SU-DHL-6 (cell line): ENCODE measurements around the gene LIMD2.

Experiments used
- H2AFZ ChIP-seq: fragments of 200-600 bp; sonication (generic); 2 replicates; pipeline ENCODE4 v1.6.1; 2014; ENCODE audit warnings: low read depth, mild to moderate bottlenecking, moderate library complexity, mixed read lengths, antibody characterized with exemption, low read length; ENCODE audit not compliant: severe bottlenecking
- H3F3A ChIP-seq: fragments of 200-600 bp; shearing (Covaris generic); 2 replicates; pipeline ENCODE4 v1.6.0; 2016; ENCODE audit warnings: antibody characterized with exemption, mild to moderate bottlenecking; ENCODE audit not compliant: insufficient read depth
- H3K27ac ChIP-seq: fragments of 200-600 bp; sonication (generic); 2 replicates; pipeline ENCODE4 v1.5.1; 2016; ENCODE audit warnings: low read depth, mild to moderate bottlenecking, low read length, moderate library complexity, mixed read lengths
- H3K27me3 ChIP-seq: fragments of 200-600 bp; sonication (generic), shearing (Covaris generic); 2 replicates; pipeline ENCODE4 v1.6.0; 2014; ENCODE audit warnings: mild to moderate bottlenecking, low read length
- H3K36me3 ChIP-seq: fragments of 200-600 bp; sonication (generic); 2 replicates; pipeline ENCODE4 v1.6.1; 2014; ENCODE audit warnings: mild to moderate bottlenecking, low read length, mixed read lengths
- H3K4me2 ChIP-seq: fragments of 300-600, 200-600 bp; shearing (Covaris generic), sonication (generic); 2 replicates; pipeline ENCODE4 v1.6.0; 2014; ENCODE audit warnings: low read length, low read depth, mild to moderate bottlenecking; ENCODE audit not compliant: poor library complexity, severe bottlenecking
- H3K4me3 ChIP-seq: fragments of 200-600 bp; sonication (generic); 2 replicates; pipeline ENCODE4 v1.5.1; 2014; ENCODE audit warnings: antibody characterized with exemption, low read length, mild to moderate bottlenecking, mixed read lengths; ENCODE audit not compliant: insufficient read depth, poor library complexity, severe bottlenecking
- H3K79me2 ChIP-seq: fragments of 200-600 bp; sonication (generic); 2 replicates; pipeline ENCODE4 v1.6.1; 2014; ENCODE audit warnings: mild to moderate bottlenecking, low read length, moderate library complexity; ENCODE audit not compliant: insufficient read depth
- H3K9ac ChIP-seq: fragments of 200-600 bp; sonication (generic); 2 replicates; pipeline ENCODE4 v1.7.0; 2014; ENCODE audit warnings: mild to moderate bottlenecking, low read length
- H3K9me2 ChIP-seq: fragments of 200-600 bp; sonication (generic); replicated peaks from 2 replicates; pipeline ENCODE4 v1.6.1; 2014; ENCODE audit warnings: low read length; ENCODE audit not compliant: insufficient read depth
- H3K9me3 ChIP-seq: fragments of 200-600 bp; sonication (generic); 2 replicates; pipeline ENCODE4 v1.6.1; 2014; ENCODE audit warnings: low read length, mixed read lengths; ENCODE audit not compliant: insufficient read depth
- H4K20me1 ChIP-seq: fragments of 200-600 bp; sonication (generic); 2 replicates; pipeline ENCODE4 v1.6.1; 2014; ENCODE audit warnings: low read depth, mild to moderate bottlenecking, antibody characterized with exemption, low read length, moderate library complexity, mixed read lengths
- CTCF ChIP-seq: fragments of 200-600 bp; sonication (generic); IDR thresholded peaks from one replicate; pipeline ENCODE4 v1.5.1; 2017; ENCODE audit warnings: antibody characterized with exemption, mild to moderate bottlenecking, low read length, moderate library complexity; ENCODE audit not compliant: insufficient read depth, poor library complexity, severe bottlenecking
- EZH2phosphoT487 ChIP-seq: fragments of 200-600 bp; sonication (generic), shearing (Covaris generic); conservative IDR thresholded peaks from 2 replicates; pipeline ENCODE4 v1.6.1; 2018; ENCODE audit warnings: mild to moderate bottlenecking, antibody characterized with exemption, low read length, moderate library complexity, mixed read lengths

The LIMD2 gene

DNA sequence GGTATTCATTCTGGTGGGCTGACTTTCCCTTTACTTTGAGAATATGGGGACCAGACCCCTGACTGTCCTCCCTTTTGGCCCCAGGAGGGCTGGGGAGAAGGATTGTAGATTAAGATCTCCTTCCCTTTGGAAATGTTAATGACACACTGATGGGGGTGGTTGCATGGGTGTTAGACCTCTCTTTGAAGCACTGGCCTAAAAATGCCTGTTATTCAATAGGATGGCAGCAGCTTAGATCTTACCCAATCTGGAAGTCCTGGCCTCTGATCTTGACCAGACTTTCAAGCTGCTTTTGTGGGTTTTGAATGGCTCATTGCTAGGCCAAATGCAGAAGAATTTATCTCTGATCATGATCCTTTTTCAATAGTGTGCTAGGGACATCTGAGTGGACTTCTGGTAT, 52.0 kb downstream of the LIMD2 start:
- Histone ChIP-seq H3K27ac (no peak overlapping the region), H3K9me2 (no peaks in the 10 kb centered on the region), H3K36me3 (no peaks in the 10 kb centered on the region), H4K20me1 (no peaks in the 10 kb centered on the region), H3K27me3 (no peaks in the 10 kb centered on the region), H3K9ac (no peak overlapping the region), H3F3A (no peaks in the 10 kb centered on the region), H2AFZ (no peak overlapping the region), H3K4me3 (no peak overlapping the region), H3K79me2 (no peaks in the 10 kb centered on the region), H3K4me2 (no peak overlapping the region), H3K9me3 (no peaks in the 10 kb centered on the region)
- TF ChIP-seq CTCF (no peak), EZH2phosphoT487 (no peak)

DNA sequence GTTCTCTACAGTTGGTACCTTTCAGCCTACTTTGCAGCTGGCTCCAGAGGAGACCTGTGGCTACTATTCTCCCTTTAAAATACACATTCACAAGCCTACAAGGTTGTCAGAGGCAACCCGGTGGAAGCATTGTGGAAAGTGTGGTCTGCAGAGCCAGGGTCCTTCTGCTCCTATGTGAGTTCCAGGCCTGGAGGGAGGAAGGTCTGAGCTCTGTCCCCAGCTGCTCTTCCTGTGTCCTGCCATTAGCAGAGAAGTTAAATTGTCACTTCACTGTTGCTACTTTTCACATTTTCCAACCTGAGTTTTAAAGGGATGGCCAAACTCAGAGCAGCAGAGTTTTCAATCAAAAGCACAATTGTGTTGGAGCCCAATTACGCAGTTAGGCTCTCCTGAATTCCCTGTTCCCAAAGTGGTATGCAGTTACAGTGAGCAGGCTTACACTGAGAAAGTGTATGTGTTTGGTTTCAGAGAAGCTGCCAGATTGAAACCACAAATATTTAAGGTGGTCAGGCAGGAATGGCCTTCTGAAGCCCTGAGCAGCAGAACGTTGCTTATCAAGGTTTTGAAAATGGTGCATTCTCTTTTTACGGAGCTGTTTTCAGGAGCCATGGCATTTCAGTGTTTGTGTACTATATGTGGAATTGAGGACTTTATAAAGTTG, 52.7 kb downstream of the LIMD2 start:
- H3K9me3 ChIP-seq: no peaks in the 10 kb centered on the region
- H3K4me3 ChIP-seq: no peak overlapping the region
- no peaks in the 10 kb centered on the region for H4K20me1 ChIP-seq
- no peaks in the 10 kb centered on the region for H3F3A ChIP-seq
- H3K79me2 ChIP-seq: no peaks in the 10 kb centered on the region
- TF ChIP-seq EZH2phosphoT487 (no peak), CTCF (no peak)
- no peaks in the 10 kb centered on the region for H3K27me3 ChIP-seq
- H3K36me3 ChIP-seq: no peaks in the 10 kb centered on the region
- H2AFZ ChIP-seq: no peak overlapping the region
- no peaks in the 10 kb centered on the region for H3K9me2 ChIP-seq
- H3K4me2 ChIP-seq: no peak overlapping the region
- H3K27ac ChIP-seq: no peak overlapping the region
- no peak overlapping the region for H3K9ac ChIP-seq

- H3K36me3 ChIP-seq: no peaks in the 10 kb centered on the region
- H3K4me3 ChIP-seq: no peak overlapping the region
- H3K9me2 ChIP-seq: no peaks in the 10 kb centered on the region
- H3K4me2 ChIP-seq: no peak overlapping the region
- no peak overlapping the region for H3K9ac ChIP-seq
- no peaks in the 10 kb centered on the region for H4K20me1 ChIP-seq
- H3K9me3 ChIP-seq: no peaks in the 10 kb centered on the region
- no peak for TF ChIP-seq CTCF
- no peak for TF ChIP-seq EZH2phosphoT487
- H3K79me2 ChIP-seq: no peaks in the 10 kb centered on the region
- H2AFZ ChIP-seq: no peak overlapping the region
- no peaks in the 10 kb centered on the region for H3K27me3 ChIP-seq
- H3K27ac ChIP-seq: 0 out of 2 replicates have a peak overlapping the region, but pooled peaks have one; percentile 14
- no peaks in the 10 kb centered on the region for H3F3A ChIP-seq
Observed at GRCh38 chr17:63646488-63646806, 53.5 kb downstream of the LIMD2 start.
